Natural killer cell (primary cell): ENCODE data around the gene CRACR2A. TPM values are rescaled to one million over a fixed set of nuclear protein-coding genes. Genes with fewer than 3 reads are reported as not detected.

Experiments
- ATAC-seq, 3 donors: fragments of 150-1000 bp in 2 of 3; fragments of 200-7000 bp in 1 of 3; cut with Tn5 transposase; 1 replicate in 1 of 3; 2 replicates in 2 of 3; pipeline ENCODE4 v1.10.0; 2021; ENCODE audit warnings: mild to moderate bottlenecking in 2 of 3, moderate library complexity in 2 of 3
- DNase-seq, 2 donors: peaks; one replicate each; pipeline versions ENCODE4 v3.0.0 to v3.0.0-alpha.2; 2013 to 2021; ENCODE audit warnings: mixed read lengths in 1 of 2
- H3K27ac ChIP-seq: one replicate; pipeline ENCODE4 v1.5.1; 2013; ENCODE audit warnings: mild to moderate bottlenecking, low read length
- H3K27me3 ChIP-seq: one replicate; pipeline ENCODE4 v1.6.1; 2013; ENCODE audit warnings: low read length; ENCODE audit not compliant: control insufficient read depth, insufficient read depth
- H3K36me3 ChIP-seq: one replicate; pipeline ENCODE4 v1.6.1; 2013; ENCODE audit warnings: low read length; ENCODE audit not compliant: control insufficient read depth, insufficient read depth
- H3K4me1 ChIP-seq: one replicate; pipeline ENCODE4 v1.6.1; 2013; ENCODE audit warnings: low read length; ENCODE audit not compliant: control insufficient read depth, insufficient read depth
- H3K4me3 ChIP-seq: one replicate; pipeline ENCODE4 v1.5.1; 2013; ENCODE audit warnings: low read length
- H3K9me3 ChIP-seq: one replicate; pipeline ENCODE4 v1.6.1; 2013; ENCODE audit warnings: low read length; ENCODE audit not compliant: control insufficient read depth, insufficient read depth
- H3K27ac Mint-ChIP-seq, 2 donors: one replicate each; pipeline ENCODE4 v1.8.0; 2022; ENCODE audit warnings: mild to moderate bottlenecking in 2 of 2, mixed read lengths in 2 of 2, moderate library complexity in 1 of 2
- H3K27me3 Mint-ChIP-seq, 2 donors: one replicate each; pipeline ENCODE4 v1.8.0; 2022; ENCODE audit warnings: low read depth in 2 of 2, mixed read lengths in 2 of 2
- H3K36me3 Mint-ChIP-seq: one replicate; pipeline ENCODE4 v1.8.0; 2022; ENCODE audit warnings: mixed read lengths
- H3K4me1 Mint-ChIP-seq, 2 donors: one replicate each; pipeline ENCODE4 v1.8.0; 2022; ENCODE audit warnings: mixed read lengths in 2 of 2
- H3K4me3 Mint-ChIP-seq: one replicate; pipeline ENCODE4 v1.8.0; 2022; ENCODE audit warnings: mild to moderate bottlenecking, moderate library complexity, mixed read lengths
- H3K9me3 Mint-ChIP-seq, 2 donors: one replicate each; pipeline ENCODE4 v1.8.0; 2022; ENCODE audit warnings: mixed read lengths in 2 of 2
- CTCF ChIP-seq: fragments of 200-600 bp; IDR thresholded peaks from one replicate; pipeline ENCODE4 v1.8.0; 2022; ENCODE audit warnings: antibody characterized with exemption
- WGBS: methylation state at CpG from one replicate; pipeline ENCODE4 v1.1.7; 2013; ENCODE audit warnings: missing lambda C conversion rate; ENCODE audit not compliant: insufficient coverage; 5-methylcytosine and 5-hydroxymethylcytosine counted together
- intact Hi-C: fragments of 100-400 bp; cut with micrococcal nuclease; formaldehyde crosslinking; loops from one replicate; pipeline ENCODE4 v1.14.2; 2022
- total RNA-seq, 4 donors: library from RNA; stranded (reverse); fragments of 120-200 nt in 1 of 4; gene quantifications; one replicate each; pipeline versions ENCODE4 v1.2.3 to v1.2.4, GENCODE V29; 2013 to 2022

CRACR2A gene
- total RNA-seq, 3 donors from 2014 or later (not counting 1 experiment from before 2014, with no cell fraction given) = 59.8 to 94.4 (median 80.5) TPM

GRCh38 chr12:3775385-3776035, 22.6 kb upstream of the CRACR2A start:
- Histone ChIP-seq H3K4me1 (no peaks in the 10 kb centered on the region), H3K27ac (no peak overlapping the region), H3K36me3 (no peaks in the 10 kb centered on the region), H3K9me3 (no peaks in the 10 kb centered on the region), H3K4me3 (no peak overlapping the region), H3K27me3 (no peaks in the 10 kb centered on the region)
- no peaks in the 10 kb centered on the region for H3K36me3 Mint-ChIP-seq
- ATAC-seq (no peak), DNase-seq (no peak)
- no peak overlapping the region for H3K4me3 Mint-ChIP-seq
- no peaks in the 10 kb centered on the region for H3K4me1 Mint-ChIP-seq
- H3K9me3 Mint-ChIP-seq = no peaks in the 10 kb centered on the region
- WGBS = 95% methylated on average over 5 of the region's 5 CpGs
- intact Hi-C loops = no loop called here
- peaks cover 0 to 2% of the 10 kb centered on the region in 2 donors for H3K27me3 Mint-ChIP-seq
- TF ChIP-seq CTCF = no peak
- H3K27ac Mint-ChIP-seq = no peak overlapping the region

GRCh38 chr12:3772380-3772779, 19.5 kb upstream of the CRACR2A start:
- 61% methylated on average over 4 of the region's 4 CpGs for WGBS
- no peak overlapping the region for H3K27ac Mint-ChIP-seq
- Histone ChIP-seq H3K36me3 (no peaks in the 10 kb centered on the region), H3K27me3 (no peaks in the 10 kb centered on the region), H3K27ac (no peak overlapping the region), H3K4me3 (no peak overlapping the region), H3K4me1 (no peaks in the 10 kb centered on the region), H3K9me3 (no peaks in the 10 kb centered on the region)
- intact Hi-C loops = no loop called here
- no peaks in the 10 kb centered on the region for H3K36me3 Mint-ChIP-seq
- ATAC-seq (no peak), DNase-seq (peak in 1 of 2 donors; percentile 43)
- peaks cover 0 to 2% of the 10 kb centered on the region in 2 donors for H3K27me3 Mint-ChIP-seq
- no peaks in the 10 kb centered on the region for H3K4me1 Mint-ChIP-seq
- no peak for TF ChIP-seq CTCF
- H3K4me3 Mint-ChIP-seq = no peak overlapping the region
- H3K9me3 Mint-ChIP-seq = no peaks in the 10 kb centered on the region

GRCh38 chr12:3771853-3772252, 18.9 kb upstream of the CRACR2A start:
- no peaks in the 10 kb centered on the region for H3K27me3 ChIP-seq
- Mint-ChIP-seq H3K4me1 (no peaks in the 10 kb centered on the region), H3K36me3 (no peaks in the 10 kb centered on the region), H3K9me3 (no peaks in the 10 kb centered on the region), H3K4me3 (no peak overlapping the region), H3K27me3 (peaks cover 0 to 2% of the 10 kb centered on the region in 2 donors), H3K27ac (no peak overlapping the region)
- no peak for TF ChIP-seq CTCF
- H3K36me3 ChIP-seq = no peaks in the 10 kb centered on the region
- H3K4me3 ChIP-seq = no peak overlapping the region
- no peaks in the 10 kb centered on the region for H3K9me3 ChIP-seq
- H3K4me1 ChIP-seq = no peaks in the 10 kb centered on the region
- DNase-seq (no peak), ATAC-seq (peak in 1 of 3 donors; percentile 18)
- intact Hi-C loops = no loop called here
- H3K27ac ChIP-seq = no peak overlapping the region
- 84% methylated on average over 1 of the region's 1 CpG for WGBS

- H3K27ac Mint-ChIP-seq = no peak overlapping the region
- H3K27ac ChIP-seq = no peak overlapping the region
Measured at GRCh38 chr12:3770891-3771290, 18.0 kb upstream of the CRACR2A start.

More at GRCh38 chr12:3770891-3771290, 18.0 kb upstream of the CRACR2A start:
- Histone ChIP-seq H3K9me3 (no peaks in the 10 kb centered on the region), H3K36me3 (no peaks in the 10 kb centered on the region), H3K27me3 (no peaks in the 10 kb centered on the region), H3K4me1 (no peaks in the 10 kb centered on the region), H3K4me3 (no peak overlapping the region)
- TF ChIP-seq CTCF = no peak
- DNase-seq (no peak), ATAC-seq (no peak)
- no peaks in the 10 kb centered on the region for H3K36me3 Mint-ChIP-seq
- intact Hi-C loops = no loop called here
- peaks cover 0 to 5% of the 10 kb centered on the region in 2 donors for H3K4me1 Mint-ChIP-seq
- no peak overlapping the region for H3K4me3 Mint-ChIP-seq
- WGBS = 100% methylated on average over 1 of the region's 1 CpG
- H3K9me3 Mint-ChIP-seq = no peaks in the 10 kb centered on the region
- H3K27me3 Mint-ChIP-seq = peaks cover 0 to 2% of the 10 kb centered on the region in 2 donors
